Measurements from ENCODE around the gene WDSUB1. TPM values are rescaled to one million over a fixed set of nuclear protein-coding genes. Genes with fewer than 3 reads are reported as not detected.

Gene WDSUB1
- total and polyA plus RNA-seq, 2 donors (not counting 3 experiments of a cell fraction or from before 2014, with no cell fraction given), result 4.0 to 4.8 TPM

DNA sequence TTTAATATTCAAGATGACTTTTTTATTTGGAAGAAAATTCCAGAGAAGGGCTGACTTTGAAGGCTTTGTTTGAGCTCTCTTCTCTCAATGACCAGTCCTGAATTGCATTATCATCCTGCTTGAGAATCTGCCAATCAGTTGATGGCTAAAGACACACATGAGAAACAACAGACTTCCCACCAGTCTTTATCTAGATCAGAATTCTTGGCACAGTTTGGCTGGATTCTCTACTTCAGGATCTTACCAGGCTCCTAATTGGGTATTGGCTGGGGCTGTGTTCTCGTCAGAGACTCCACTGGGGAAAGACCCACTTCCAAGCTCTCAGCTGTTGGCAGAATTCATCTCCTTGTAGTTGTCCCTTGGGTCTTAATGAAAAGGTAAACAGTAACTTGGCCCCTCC is 86.0 kb downstream of the WDSUB1 start:
- H3K4me3 ChIP-seq (replicated peaks in 1 of 3; ENCODE audit: insufficient read depth in 1 of 3, low read depth in 1 of 3, low read length in 3 of 3), result no peak overlapping the region
- H3K9me3 ChIP-seq (replicated peaks; ENCODE audit: control insufficient read depth, insufficient read depth, low read length), result no peaks in the 10 kb centered on the region
- no peak overlapping the region for H3K27ac ChIP-seq (ENCODE audit: insufficient read depth, low read depth, low read length)
- dilution Hi-C loops (cut with MboI; ENCODE audit: extremely low pct_ligation_motif_present, low sequenced_read_pairs), result no loop called here
- no TSS peak for BruUV-seq (replicated peaks)
- H3K27me3 ChIP-seq (ENCODE audit: control insufficient read depth in 2 of 2, insufficient read depth in 2 of 2, low read length in 2 of 2), result no peaks in the 10 kb centered on the region
- no peaks in the 10 kb centered on the region for H3K79me2 ChIP-seq (ENCODE audit: control insufficient read depth, insufficient read depth, low read length)
- H2AFZ ChIP-seq (ENCODE audit: low read depth, low read length), result no peak overlapping the region
- H3K4me2 ChIP-seq (ENCODE audit: insufficient read depth, low read length), result no peak overlapping the region
- ChIA-PET POLR2A (no interaction called here), CTCF (interaction anchor here (0.9 to 1.5 kb wide), 3 partner anchors 18 to 768 kb away, joined by 3 to 4 read pairs (median 3); no protein-coding TSS in a partner anchor)
- H3K36me3 ChIP-seq (ENCODE audit: control insufficient read depth in 2 of 2, extremely low read depth in 1 of 2, insufficient read depth in 2 of 2, low read length in 2 of 2), result peaks cover 24 to 54% of the 10 kb centered on the region in 2 experiments
- no peaks in the 10 kb centered on the region for H3K9me1 ChIP-seq (replicated peaks; ENCODE audit: control insufficient read depth, extremely low read depth, insufficient read depth, low read length)
- intact Hi-C loops (cut with micrococcal nuclease), result no loop called here
- FAIRE-seq (no peak), DNase-seq (ENCODE audit: low read depth, low spot score) (no peak)
- H3K9ac ChIP-seq (replicated peaks; ENCODE audit: extremely low read depth, insufficient read depth, low read length), result no peak overlapping the region
- no peaks in the 10 kb centered on the region for H3K4me1 ChIP-seq (ENCODE audit: control insufficient read depth, extremely low read depth, insufficient read depth, low read length)
- no peaks in the 10 kb centered on the region for H4K20me1 ChIP-seq (replicated peaks; ENCODE audit: control insufficient read depth, extremely low read depth, insufficient read depth, low read length)
- TF ChIP-seq MYC (IDR thresholded peaks at IDR 0.05; ENCODE audit: low read depth, low read length) (no peak), GATA2 (IDR thresholded peaks at IDR 0.05; ENCODE audit: insufficient read depth, insufficient read length, low read depth, low read length) (no peak), MAX (IDR thresholded peaks at IDR 0.05; ENCODE audit: insufficient read depth, insufficient read length) (no peak)

GRCh38 chr2:159199761-159200465 is 86.6 kb downstream of the WDSUB1 start:
- intact Hi-C loops (cut with micrococcal nuclease), result no loop called here
- Histone ChIP-seq H3K4me2 (ENCODE audit: insufficient read depth, low read length) (no peak overlapping the region), H2AFZ (ENCODE audit: low read depth, low read length) (no peak overlapping the region), H3K27me3 (ENCODE audit: control insufficient read depth in 2 of 2, insufficient read depth in 2 of 2, low read length in 2 of 2) (no peaks in the 10 kb centered on the region), H3K4me3 (replicated peaks in 1 of 3; ENCODE audit: insufficient read depth in 1 of 3, low read depth in 1 of 3, low read length in 3 of 3) (no peak overlapping the region), H4K20me1 (replicated peaks; ENCODE audit: control insufficient read depth, extremely low read depth, insufficient read depth, low read length) (no peaks in the 10 kb centered on the region), H3K9me1 (replicated peaks; ENCODE audit: control insufficient read depth, extremely low read depth, insufficient read depth, low read length) (no peaks in the 10 kb centered on the region), H3K27ac (ENCODE audit: insufficient read depth, low read depth, low read length) (no peak overlapping the region), H3K9me3 (replicated peaks; ENCODE audit: control insufficient read depth, insufficient read depth, low read length) (no peaks in the 10 kb centered on the region), H3K79me2 (ENCODE audit: control insufficient read depth, insufficient read depth, low read length) (no peaks in the 10 kb centered on the region), H3K4me1 (ENCODE audit: control insufficient read depth, extremely low read depth, insufficient read depth, low read length) (no peaks in the 10 kb centered on the region), H3K36me3 (ENCODE audit: control insufficient read depth in 2 of 2, extremely low read depth in 1 of 2, insufficient read depth in 2 of 2, low read length in 2 of 2) (peaks cover 24 to 52% of the 10 kb centered on the region in 2 experiments), H3K9ac (replicated peaks; ENCODE audit: extremely low read depth, insufficient read depth, low read length) (no peak overlapping the region)
- dilution Hi-C loops (cut with MboI; ENCODE audit: extremely low pct_ligation_motif_present, low sequenced_read_pairs), result no loop called here
- ChIA-PET POLR2A (no interaction called here), CTCF (interaction anchor here (0.9 to 1.5 kb wide), 3 partner anchors 17 to 768 kb away, joined by 3 to 4 read pairs (median 3); no protein-coding TSS in a partner anchor)
- no TSS peak for BruUV-seq (replicated peaks)
- TF ChIP-seq EZH2 (IDR thresholded peaks at IDR 0.05; ENCODE audit: borderline replicate concordance, low read depth, low read length, severe bottlenecking) (no peak), MYC (IDR thresholded peaks at IDR 0.05; ENCODE audit: low read depth, low read length) (no peak), MAX (IDR thresholded peaks at IDR 0.05; ENCODE audit: insufficient read depth, insufficient read length) (no peak), CTCF (IDR thresholded peaks at IDR 0.05; ENCODE audit: extremely low read depth in 1 of 2, insufficient read depth in 1 of 2, low read depth in 1 of 2, low read length in 2 of 2) (no peak), POLR2AphosphoS5 (IDR thresholded peaks at IDR 0.05; ENCODE audit: insufficient read depth, low read depth, low read length) (no peak), GATA2 (IDR thresholded peaks at IDR 0.05; ENCODE audit: insufficient read depth, insufficient read length, low read depth, low read length) (no peak), JUN (IDR thresholded peaks at IDR 0.05; ENCODE audit: borderline replicate concordance, insufficient read depth, insufficient read length, low read depth) (no peak), FOS (IDR thresholded peaks at IDR 0.05; ENCODE audit: borderline replicate concordance, insufficient read depth, low read length) (no peak), POLR2A (IDR thresholded peaks at IDR 0.05; ENCODE audit: low read depth, low read length) (no peak)
- no peak for FAIRE-seq
- DNase-seq (ENCODE audit: low read depth, low spot score), result no peak
